HG03521 (cell line): Measurements from ENCODE around the gene CD37.
"Not testable (repeated sequence)": the region's sequence is repeated elsewhere in the genome, so short reads cannot be mapped to it uniquely, and the experiment has no call there.

Experiments
- ATAC-seq: cut with Tn5 transposase; IDR thresholded peaks from one replicate; pipeline ENCODE4 v1.9.1; 2021; ENCODE audit warnings: mild to moderate bottlenecking, moderate library complexity; ENCODE audit not compliant: unreplicated experiment

Gene CD37

GRCh38 chr19:49335071-49335783 is at the start of gene CD37:
CD37 (plus strand) TSS chr19:49335406; CDS start chr19:49335541, 135 bp downstream.
- no peak for ATAC-seq

- ATAC-seq = no peak
These were observed 48.0 kb upstream of the CD37 start for GRCh38 chr19:49287141-49287770.

GRCh38 chr19:49288205-49288604 is 47.0 kb upstream of the CD37 start:
- not testable (repeated sequence) for ATAC-seq

GRCh38 chr19:49289286-49289685 is 45.9 kb upstream of the CD37 start:
- not testable (repeated sequence) for ATAC-seq

- ATAC-seq = no peak
These were observed 44.7 kb upstream of the CD37 start for GRCh38 chr19:49290517-49290916.

- no peak for ATAC-seq
These were observed 40.8 kb upstream of the CD37 start for GRCh38 chr19:49294401-49294800.

GRCh38 chr19:49295208-49295880 is 39.9 kb upstream of the CD37 start:
- ATAC-seq = no peak

- ATAC-seq = no peak
These were observed 37.8 kb upstream of the CD37 start for GRCh38 chr19:49297403-49297802.

GRCh38 chr19:49298653-49299052 is 36.6 kb upstream of the CD37 start:
- ATAC-seq = not testable (repeated sequence)

- ATAC-seq = peak; percentile 56
These were observed 33.9 kb upstream of the CD37 start for GRCh38 chr19:49301165-49301865.

- ATAC-seq = no peak
These were observed 33.3 kb upstream of the CD37 start for GRCh38 chr19:49301866-49302252.

GRCh38 chr19:49306734-49307133 is 28.5 kb upstream of the CD37 start:
- ATAC-seq = not testable (repeated sequence)

GRCh38 chr19:49309087-49309486 is 26.1 kb upstream of the CD37 start:
- no peak for ATAC-seq

- no peak for ATAC-seq
These were observed 20.1 kb upstream of the CD37 start for GRCh38 chr19:49315111-49315510.

GRCh38 chr19:49316284-49316683 is 18.9 kb upstream of the CD37 start:
- no peak for ATAC-seq

- ATAC-seq = no peak
These were observed 16.9 kb upstream of the CD37 start for GRCh38 chr19:49318296-49318695.

GRCh38 chr19:49324801-49325576 is 10.2 kb upstream of the CD37 start, which contains the start of gene SLC6A16:
SLC6A16 (minus strand) TSS chr19:49325191; CDS start chr19:49311347, 13,844 bp downstream.
- no peak for ATAC-seq

- ATAC-seq = not testable (repeated sequence)
These were observed 9.4 kb upstream of the CD37 start for GRCh38 chr19:49325756-49326155.

GRCh38 chr19:49326165-49326704 is 9.0 kb upstream of the CD37 start:
- no peak for ATAC-seq

GRCh38 chr19:49327878-49328544 is 7.2 kb upstream of the CD37 start:
- no peak for ATAC-seq
